DND-41 (cell line): ENCODE measurements around the gene HOPX.

Experiments
- ATAC-seq: fragments of 200-7000 bp; cut with Tn5 transposase; 3 replicates; pipeline ENCODE4 v1.9.1; 2021; ENCODE audit warnings: low read depth; ENCODE audit not compliant: insufficient read depth
- DNase-seq: peaks from one replicate; pipeline ENCODE4 v3.0.0-alpha.2; 2020
- H2AFZ ChIP-seq: 2 replicates; pipeline ENCODE4 v1.6.0; 2012; ENCODE audit warnings: low read depth, low read length
- H3K27ac ChIP-seq: 2 replicates; pipeline ENCODE4 v1.5.1; 2012; ENCODE audit warnings: low read length, inconsistent platforms
- H3K27me3 ChIP-seq: fragments of 200-600 bp; sonication (generic); 2 replicates; pipeline ENCODE4 v1.6.0; 2012; ENCODE audit warnings: low read length, mild to moderate bottlenecking, inconsistent platforms; ENCODE audit not compliant: insufficient read depth, poor library complexity
- H3K36me3 ChIP-seq: 2 replicates; pipeline ENCODE4 v1.5.1; 2012; ENCODE audit warnings: low read length, inconsistent platforms; ENCODE audit not compliant: insufficient read depth
- H3K4me1 ChIP-seq: 2 replicates; pipeline ENCODE4 v1.5.1; 2012; ENCODE audit warnings: mild to moderate bottlenecking, low read length; ENCODE audit not compliant: insufficient read depth
- H3K4me2 ChIP-seq: 2 replicates; pipeline ENCODE4 v1.6.0; 2012; ENCODE audit warnings: mild to moderate bottlenecking, moderate library complexity, low read length, inconsistent platforms; ENCODE audit not compliant: insufficient read depth
- H3K4me3 ChIP-seq, 2 experiments: fragments of 200-600 bp in 1 of 2; shearing (Covaris generic) in 1 of 2; 2 replicates each; pipeline ENCODE4 v1.5.1; 2012 to 2016; ENCODE audit warnings: inconsistent platforms in 2 of 2, low read length in 2 of 2, mild to moderate bottlenecking in 2 of 2, low read depth in 1 of 2, moderate library complexity in 1 of 2
- H3K79me2 ChIP-seq: 2 replicates; pipeline ENCODE4 v1.6.0; 2012; ENCODE audit warnings: low read length, inconsistent platforms; ENCODE audit not compliant: insufficient read depth
- H3K9ac ChIP-seq: 2 replicates; pipeline ENCODE4 v1.6.0; 2012; ENCODE audit warnings: low read depth, mild to moderate bottlenecking, inconsistent platforms, low read length, moderate library complexity
- H3K9me3 ChIP-seq: 2 replicates; pipeline ENCODE4 v1.5.1; 2012; ENCODE audit warnings: low read length, moderate library complexity, mild to moderate bottlenecking, inconsistent platforms; ENCODE audit not compliant: insufficient read depth, severe bottlenecking
- H4K20me1 ChIP-seq: 2 replicates; pipeline ENCODE4 v1.6.0; 2012; ENCODE audit warnings: low read length; ENCODE audit not compliant: insufficient read depth
- CTCF ChIP-seq: IDR thresholded peaks from 2 replicates; pipeline ENCODE4 v1.5.1; 2012; ENCODE audit warnings: borderline replicate concordance, low read length, moderate library complexity, mild to moderate bottlenecking; ENCODE audit not compliant: poor library complexity, severe bottlenecking; ENCODE audit errors: extremely low read depth
- EZH2 ChIP-seq: IDR thresholded peaks from 3 replicates; pipeline ENCODE4 v1.6.1; 2012; ENCODE audit warnings: borderline replicate concordance, low read depth, mild to moderate bottlenecking, moderate library complexity, low read length, inconsistent platforms; ENCODE audit not compliant: severe bottlenecking

The HOPX gene

GRCh38 chr4:56627375-56627774 lies 53.7 kb downstream of the HOPX start:
- H3K79me2 ChIP-seq: no peaks in the 10 kb centered on the region
- DNase-seq (no peak), ATAC-seq (no peak)
- TF ChIP-seq CTCF (no peak), EZH2 (no peak)
- H3K27ac ChIP-seq: no peak overlapping the region
- peaks cover 8% of the 10 kb centered on the region for H3K9me3 ChIP-seq
- no peak overlapping the region for H3K9ac ChIP-seq
- no peaks in the 10 kb centered on the region for H3K4me1 ChIP-seq
- H3K36me3 ChIP-seq: no peaks in the 10 kb centered on the region
- H4K20me1 ChIP-seq: no peaks in the 10 kb centered on the region
- H3K4me2 ChIP-seq: no peak overlapping the region
- H3K4me3 ChIP-seq: no peak overlapping the region
- H3K27me3 ChIP-seq: no peaks in the 10 kb centered on the region
- H2AFZ ChIP-seq: no peak overlapping the region

- Histone ChIP-seq H3K79me2 (no peaks in the 10 kb centered on the region), H4K20me1 (no peaks in the 10 kb centered on the region), H3K4me3 (no peak overlapping the region), H2AFZ (no peak overlapping the region), H3K4me2 (no peak overlapping the region), H3K9ac (no peak overlapping the region), H3K9me3 (peaks cover 8% of the 10 kb centered on the region), H3K36me3 (no peaks in the 10 kb centered on the region), H3K27me3 (no peaks in the 10 kb centered on the region), H3K4me1 (no peaks in the 10 kb centered on the region), H3K27ac (no peak overlapping the region)
- TF ChIP-seq EZH2: no peak
- no peak for TF ChIP-seq CTCF
- no peak for DNase-seq
- ATAC-seq: no peak
These were observed 54.1 kb downstream of the HOPX start for GRCh38 chr4:56626963-56627362.

GRCh38 chr4:56626420-56626819 lies 54.7 kb downstream of the HOPX start:
- no peak overlapping the region for H3K9ac ChIP-seq
- no peak overlapping the region for H3K4me2 ChIP-seq
- no peaks in the 10 kb centered on the region for H3K36me3 ChIP-seq
- H4K20me1 ChIP-seq: no peaks in the 10 kb centered on the region
- H3K9me3 ChIP-seq: peaks cover 8% of the 10 kb centered on the region
- TF ChIP-seq EZH2 (no peak), CTCF (no peak)
- no peaks in the 10 kb centered on the region for H3K27me3 ChIP-seq
- H3K79me2 ChIP-seq: no peaks in the 10 kb centered on the region
- ATAC-seq (no peak), DNase-seq (no peak)
- H3K4me3 ChIP-seq: no peak overlapping the region
- H3K4me1 ChIP-seq: no peaks in the 10 kb centered on the region
- no peak overlapping the region for H2AFZ ChIP-seq
- H3K27ac ChIP-seq: no peak overlapping the region

GRCh38 chr4:56622176-56622575 lies 58.9 kb downstream of the HOPX start:
- Histone ChIP-seq H3K9ac (no peak overlapping the region), H2AFZ (no peak overlapping the region), H3K79me2 (no peaks in the 10 kb centered on the region), H3K4me2 (no peak overlapping the region), H4K20me1 (no peaks in the 10 kb centered on the region), H3K4me3 (no peak overlapping the region), H3K27ac (no peak overlapping the region), H3K4me1 (no peaks in the 10 kb centered on the region), H3K27me3 (no peaks in the 10 kb centered on the region), H3K36me3 (no peaks in the 10 kb centered on the region), H3K9me3 (peaks cover 8% of the 10 kb centered on the region)
- DNase-seq: no peak
- ATAC-seq: no peak
- no peak for TF ChIP-seq CTCF
- TF ChIP-seq EZH2: no peak
